Heart left ventricle (tissue), 13 donors: ENCODE results near the gene EXOC4.

Experiments
- POLR2A ChIP-seq, 2 donors: fragments of 450-650 bp; IDR thresholded peaks; one replicate each; pipeline ENCODE4 v1.6.1; 2017; ENCODE audit warnings: antibody characterized with exemption in 2 of 2, mild to moderate bottlenecking in 2 of 2, moderate library complexity in 2 of 2
- TF ChIP-seq, protein P1 (sequence below), 12 donors: fragments of 200-600 bp; sonication (generic) in 4 of 12; IDR thresholded peaks; one replicate each; pipeline versions ENCODE4 v1.5.0 to v1.8.0; 2018 to 2022; ENCODE audit warnings: antibody characterized with exemption in 12 of 12, mild to moderate bottlenecking in 5 of 12
- donor health status: ischemic (EF 13 %, LVEDD 7.1; RV severe dilation, severe dysfunction).
- donor health status: DM: no; HTN: yes; CAD: no.
- donor health status: DM: no; HTN: no; CAD: no.
- donor health status: ischemic (EF 25% LVEDD 6.9; RV normal size, moderate dysfunction).
- donor health status: ischemic (EF 25% LVEDD 5.7; RV mildly dilated, moderate dysfunction).
- donor health status: ischemic (EF 35%, LVEDD 5.7; RV mildly dilated, moderate dysfunction).
- donor health status: nonischemic (EF 11% LVEDD 7.7; RV severe dilation, severe dysfunction).
- donor health status: DM: yes; HTN: yes; CAD: no.
- donor health status: PGD.
- donor health status: ischemic (EF 29% LVEDD 5.4; RV normal size, mild dysfunction).
- donor health status: nonischemic (EF 23%, LVEDD 6.1; RV moderate dilation, normal function).

DNA sequence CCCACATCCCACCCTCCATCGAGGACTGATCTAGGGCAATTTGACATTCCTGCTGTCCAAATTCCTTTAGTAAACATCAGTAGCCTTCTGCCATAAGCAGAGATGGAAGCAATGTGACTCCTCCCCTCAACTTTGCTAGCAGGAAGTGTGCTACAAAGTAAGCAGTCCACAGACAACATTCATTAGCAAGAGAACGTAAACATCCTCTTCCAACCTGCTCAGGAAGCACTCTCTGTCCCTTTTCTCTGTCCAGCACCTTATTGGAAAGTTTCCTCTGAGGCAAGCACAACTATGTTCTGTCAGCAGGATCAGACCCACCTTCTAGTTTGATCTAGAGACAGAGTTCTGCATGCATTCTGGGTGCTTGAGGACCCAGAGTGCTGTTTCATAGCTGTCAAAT lies 826.1 kb downstream of the EXOC4 start:
- no peak for TF ChIP-seq POLR2A (IDR thresholded peaks at IDR 0.05)
- TF ChIP-seq, protein P1, sequence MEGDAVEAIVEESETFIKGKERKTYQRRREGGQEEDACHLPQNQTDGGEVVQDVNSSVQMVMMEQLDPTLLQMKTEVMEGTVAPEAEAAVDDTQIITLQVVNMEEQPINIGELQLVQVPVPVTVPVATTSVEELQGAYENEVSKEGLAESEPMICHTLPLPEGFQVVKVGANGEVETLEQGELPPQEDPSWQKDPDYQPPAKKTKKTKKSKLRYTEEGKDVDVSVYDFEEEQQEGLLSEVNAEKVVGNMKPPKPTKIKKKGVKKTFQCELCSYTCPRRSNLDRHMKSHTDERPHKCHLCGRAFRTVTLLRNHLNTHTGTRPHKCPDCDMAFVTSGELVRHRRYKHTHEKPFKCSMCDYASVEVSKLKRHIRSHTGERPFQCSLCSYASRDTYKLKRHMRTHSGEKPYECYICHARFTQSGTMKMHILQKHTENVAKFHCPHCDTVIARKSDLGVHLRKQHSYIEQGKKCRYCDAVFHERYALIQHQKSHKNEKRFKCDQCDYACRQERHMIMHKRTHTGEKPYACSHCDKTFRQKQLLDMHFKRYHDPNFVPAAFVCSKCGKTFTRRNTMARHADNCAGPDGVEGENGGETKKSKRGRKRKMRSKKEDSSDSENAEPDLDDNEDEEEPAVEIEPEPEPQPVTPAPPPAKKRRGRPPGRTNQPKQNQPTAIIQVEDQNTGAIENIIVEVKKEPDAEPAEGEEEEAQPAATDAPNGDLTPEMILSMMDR (IDR thresholded peaks at IDR 0.05) = no peak
